T-helper 17 cell (primary cell): ENCODE measurements around the gene USP36. TPM values are rescaled to one million over a fixed set of nuclear protein-coding genes. Genes with fewer than 3 reads are reported as not detected.
A peak's percentile ranks its signal among the peaks of the same experiment; 100 is the strongest.

ENCODE experiments used
- ATAC-seq: fragments of 150-1000 bp; cut with Tn5 transposase; 2 replicates; pipeline ENCODE4 v1.10.0; 2021; ENCODE audit warnings: mild to moderate bottlenecking, moderate library complexity
- DNase-seq, 3 donors: peaks; one replicate each; pipeline versions ENCODE4 v3.0.0 to v3.0.0-alpha.2; 2020 to 2021
- H3K9me3 ChIP-seq: one replicate; pipeline ENCODE4 v1.7.0; 2013; ENCODE audit warnings: low read length, mild to moderate bottlenecking; ENCODE audit not compliant: control insufficient read depth, poor library complexity, severe bottlenecking
- H3K27ac Mint-ChIP-seq: one replicate; pipeline ENCODE4 v1.8.0; 2022; ENCODE audit warnings: mild to moderate bottlenecking, moderate library complexity, mixed read lengths
- H3K27me3 Mint-ChIP-seq: one replicate; pipeline ENCODE4 v1.8.0; 2022; ENCODE audit warnings: mixed read lengths
- H3K36me3 Mint-ChIP-seq: one replicate; pipeline ENCODE4 v1.8.0; 2022; ENCODE audit warnings: low read depth, mixed read lengths
- H3K4me1 Mint-ChIP-seq: one replicate; pipeline ENCODE4 v1.8.0; 2022; ENCODE audit warnings: mild to moderate bottlenecking, mixed read lengths
- H3K4me3 Mint-ChIP-seq: one replicate; pipeline ENCODE4 v1.8.0; 2022; ENCODE audit warnings: mild to moderate bottlenecking, moderate library complexity, mixed read lengths
- total RNA-seq, 4 donors: library from RNA in 2 of 4; stranded (reverse) in 2 of 4; gene quantifications; one replicate each; pipeline ENCODE4 v1.2.3 and lab custom pipeline; 2022 to 2026

Gene USP36
- total RNA-seq, 2 donors from 2014 or later, result 418 to 474 TPM

GRCh38 chr17:78862073-78863023 is 21.7 kb upstream of the USP36 start:
- peak; percentile 52 for ATAC-seq
- Mint-ChIP-seq H3K27ac (no peak overlapping the region), H3K27me3 (peaks cover 10% of the 10 kb centered on the region), H3K36me3 (peaks cover 3% of the 10 kb centered on the region), H3K4me3 (no peak overlapping the region), H3K4me1 (peaks cover 6% of the 10 kb centered on the region)
- no peak for DNase-seq
- no peaks in the 10 kb centered on the region for H3K9me3 ChIP-seq

- DNase-seq (no peak), ATAC-seq (no peak)
- no peak overlapping the region for H3K27ac Mint-ChIP-seq
- peaks cover 10% of the 10 kb centered on the region for H3K27me3 Mint-ChIP-seq
- no peak overlapping the region for H3K4me3 Mint-ChIP-seq
- peaks cover 3% of the 10 kb centered on the region for H3K36me3 Mint-ChIP-seq
- H3K9me3 ChIP-seq, result no peaks in the 10 kb centered on the region
- peaks cover 6% of the 10 kb centered on the region for H3K4me1 Mint-ChIP-seq
Observed at GRCh38 chr17:78861229-78861628, 20.6 kb upstream of the USP36 start.

GRCh38 chr17:78859051-78859450 is 18.4 kb upstream of the USP36 start:
- peaks cover 8% of the 10 kb centered on the region for H3K27me3 Mint-ChIP-seq
- H3K4me3 Mint-ChIP-seq, result no peak overlapping the region
- DNase-seq (no peak), ATAC-seq (no peak)
- H3K9me3 ChIP-seq, result no peaks in the 10 kb centered on the region
- peaks cover 1% of the 10 kb centered on the region for H3K4me1 Mint-ChIP-seq
- peaks cover 2% of the 10 kb centered on the region for H3K36me3 Mint-ChIP-seq
- no peak overlapping the region for H3K27ac Mint-ChIP-seq

GRCh38 chr17:78857266-78857665 is 16.7 kb upstream of the USP36 start:
- no peaks in the 10 kb centered on the region for H3K27me3 Mint-ChIP-seq
- H3K36me3 Mint-ChIP-seq, result no peaks in the 10 kb centered on the region
- no peaks in the 10 kb centered on the region for H3K9me3 ChIP-seq
- no peak for ATAC-seq
- no peak overlapping the region for H3K27ac Mint-ChIP-seq
- no peak overlapping the region for H3K4me3 Mint-ChIP-seq
- no peak for DNase-seq
- H3K4me1 Mint-ChIP-seq, result no peaks in the 10 kb centered on the region

GRCh38 chr17:78855561-78856165 is 15.0 kb upstream of the USP36 start:
- no peaks in the 10 kb centered on the region for H3K36me3 Mint-ChIP-seq
- no peaks in the 10 kb centered on the region for H3K27me3 Mint-ChIP-seq
- no peaks in the 10 kb centered on the region for H3K4me1 Mint-ChIP-seq
- no peak overlapping the region for H3K27ac Mint-ChIP-seq
- H3K9me3 ChIP-seq, result no peaks in the 10 kb centered on the region
- no peak overlapping the region for H3K4me3 Mint-ChIP-seq
- no peak for DNase-seq
- ATAC-seq, result no peak

GRCh38 chr17:78854508-78854907 is 13.9 kb upstream of the USP36 start:
- no peaks in the 10 kb centered on the region for H3K27me3 Mint-ChIP-seq
- H3K4me1 Mint-ChIP-seq, result no peaks in the 10 kb centered on the region
- ATAC-seq, result no peak
- DNase-seq, result no peak
- no peaks in the 10 kb centered on the region for H3K9me3 ChIP-seq
- H3K36me3 Mint-ChIP-seq, result no peaks in the 10 kb centered on the region
- H3K4me3 Mint-ChIP-seq, result no peak overlapping the region
- no peak overlapping the region for H3K27ac Mint-ChIP-seq

- Mint-ChIP-seq H3K36me3 (no peaks in the 10 kb centered on the region), H3K4me3 (no peak overlapping the region), H3K27ac (no peak overlapping the region), H3K4me1 (no peaks in the 10 kb centered on the region), H3K27me3 (no peaks in the 10 kb centered on the region)
- DNase-seq (no peak), ATAC-seq (no peak)
- no peaks in the 10 kb centered on the region for H3K9me3 ChIP-seq
Observed at GRCh38 chr17:78853926-78854394, 13.3 kb upstream of the USP36 start.

- no peaks in the 10 kb centered on the region for H3K27me3 Mint-ChIP-seq
Observed at GRCh38 chr17:78852709-78853121, 12.1 kb upstream of the USP36 start.

GRCh38 chr17:78849026-78849425 is 8.4 kb upstream of the USP36 start:
- DNase-seq (no peak), ATAC-seq (no peak)
- H3K36me3 Mint-ChIP-seq, result no peaks in the 10 kb centered on the region
- no peaks in the 10 kb centered on the region for H3K4me1 Mint-ChIP-seq
- H3K27ac Mint-ChIP-seq, result no peak overlapping the region
- H3K9me3 ChIP-seq, result no peaks in the 10 kb centered on the region
- no peak overlapping the region for H3K4me3 Mint-ChIP-seq
- H3K27me3 Mint-ChIP-seq, result no peaks in the 10 kb centered on the region

More at GRCh38 chr17:78852709-78853121, 12.1 kb upstream of the USP36 start:
- H3K9me3 ChIP-seq, result no peaks in the 10 kb centered on the region
- ATAC-seq (no peak), DNase-seq (no peak)
- Mint-ChIP-seq H3K27ac (no peak overlapping the region), H3K36me3 (no peaks in the 10 kb centered on the region), H3K4me1 (no peaks in the 10 kb centered on the region), H3K4me3 (no peak overlapping the region)

- ATAC-seq (no peak), DNase-seq (no peak)
- H3K4me1 Mint-ChIP-seq, result peaks cover 5% of the 10 kb centered on the region
- no peak overlapping the region for H3K4me3 Mint-ChIP-seq
- H3K27ac Mint-ChIP-seq, result no peak overlapping the region
- no peaks in the 10 kb centered on the region for H3K36me3 Mint-ChIP-seq
- H3K9me3 ChIP-seq, result no peaks in the 10 kb centered on the region
- no peaks in the 10 kb centered on the region for H3K27me3 Mint-ChIP-seq
Observed at GRCh38 chr17:78847052-78847451, 6.4 kb upstream of the USP36 start.

- Mint-ChIP-seq H3K27ac (peak overlapping the region; percentile 41), H3K36me3 (peaks cover 3% of the 10 kb centered on the region), H3K4me3 (no peak overlapping the region), H3K27me3 (no peaks in the 10 kb centered on the region), H3K4me1 (peaks cover 13% of the 10 kb centered on the region)
- ATAC-seq (no peak), DNase-seq (no peak)
- no peaks in the 10 kb centered on the region for H3K9me3 ChIP-seq
Observed at GRCh38 chr17:78844301-78845005, 3.8 kb upstream of the USP36 start.

GRCh38 chr17:78842881-78843565 is 2.4 kb upstream of the USP36 start:
- peak overlapping the region; percentile 95 for H3K27ac Mint-ChIP-seq
- DNase-seq, result peak; percentile 30 to 57 (median 36)
- H3K4me1 Mint-ChIP-seq, result peaks cover 22% of the 10 kb centered on the region
- no peaks in the 10 kb centered on the region for H3K9me3 ChIP-seq
- no peak for ATAC-seq
- H3K36me3 Mint-ChIP-seq, result peaks cover 7% of the 10 kb centered on the region
- H3K27me3 Mint-ChIP-seq, result no peaks in the 10 kb centered on the region
- no peak overlapping the region for H3K4me3 Mint-ChIP-seq

- peaks cover 33% of the 10 kb centered on the region for H3K4me1 Mint-ChIP-seq
- H3K4me3 Mint-ChIP-seq, result peak overlapping the region; percentile 95
- H3K27me3 Mint-ChIP-seq, result no peaks in the 10 kb centered on the region
- peaks cover 16% of the 10 kb centered on the region for H3K36me3 Mint-ChIP-seq
- no peak for ATAC-seq
- peak overlapping the region; percentile 95 for H3K27ac Mint-ChIP-seq
- no peak for DNase-seq
- no peaks in the 10 kb centered on the region for H3K9me3 ChIP-seq
Observed at GRCh38 chr17:78840530-78840779, 159 bp downstream of the USP36 start.
